HepG2 (cell line): ENCODE data around the gene CCDC175. TPM values are rescaled to one million over a fixed set of nuclear protein-coding genes. Genes with fewer than 3 reads are reported as not detected.

Experiments used
- ATF7 ChIP-seq, 2 experiments: fragments of 450-650 bp in 1 of 2; sonication (generic) in 1 of 2; formaldehyde crosslinking in 1 of 2; IDR thresholded peaks; 2 replicates each; pipeline versions ENCODE4 v1.4.0 to v1.6.1; 2016 to 2020; ENCODE audit warnings: antibody characterized with exemption in 1 of 2, mild to moderate bottlenecking in 1 of 2, missing genetic modification reagents in 1 of 2
- KDM6A ChIP-seq: IDR thresholded peaks from 2 replicates; pipeline ENCODE4 v1.6.1; 2016; ENCODE audit warnings: low read depth
- KLF16 ChIP-seq, 2 experiments: sonication (generic) in 1 of 2; formaldehyde crosslinking in 1 of 2; IDR thresholded peaks; 2 replicates each; pipeline versions ENCODE4 v1.6.1 to v1.8.0; 2016 to 2023; ENCODE audit warnings: missing genetic modification reagents in 2 of 2, missing compliant biosample characterization in 1 of 2
- NCOR1 ChIP-seq: fragments of 200-600 bp; sonication (generic); IDR thresholded peaks from 2 replicates; pipeline ENCODE4 v1.7.0; 2017; ENCODE audit warnings: antibody characterized with exemption, low read length, borderline replicate concordance
- RFX5 ChIP-seq: IDR thresholded peaks from 2 replicates; pipeline ENCODE4 v1.6.1; 2011; ENCODE audit warnings: low read depth, low read length, improper control_type of control experiment
- SIN3B ChIP-seq: fragments of 150-350 bp; IDR thresholded peaks from 2 replicates; pipeline ENCODE4 v1.6.1; 2014; ENCODE audit warnings: low read length
- SOX5 ChIP-seq: IDR thresholded peaks from 2 replicates; pipeline ENCODE4 v1.6.1; 2016; ENCODE audit warnings: borderline replicate concordance
- XBP1 ChIP-seq: sonication (generic); formaldehyde crosslinking; IDR thresholded peaks from 2 replicates; pipeline ENCODE4 v1.5.0; 2020; ENCODE audit warnings: missing genetic modification reagents
- ZNF136 ChIP-seq: sonication (generic); formaldehyde crosslinking; IDR thresholded peaks from 2 replicates; pipeline ENCODE4 v1.8.1; 2022; ENCODE audit warnings: low read depth, mild to moderate bottlenecking, moderate library complexity, missing genetic modification reagents
- ZNF232 ChIP-seq: sonication (generic); formaldehyde crosslinking; IDR thresholded peaks from 2 replicates; pipeline ENCODE4 v1.4.0; 2020; ENCODE audit warnings: missing genetic modification reagents, borderline replicate concordance
- ZNF264 ChIP-seq: sonication (generic); formaldehyde crosslinking; IDR thresholded peaks from 2 replicates; pipeline ENCODE4 v1.4.0; 2020; ENCODE audit warnings: missing genetic modification reagents
- ZNF292 ChIP-seq: sonication (generic); formaldehyde crosslinking; IDR thresholded peaks from 2 replicates; pipeline ENCODE4 v1.8.1; 2022; ENCODE audit warnings: mild to moderate bottlenecking, low read depth, missing genetic modification reagents, borderline replicate concordance
- ZNF432 ChIP-seq: sonication (generic); formaldehyde crosslinking; IDR thresholded peaks from 2 replicates; pipeline ENCODE4 v1.5.0; 2020; ENCODE audit warnings: missing genetic modification reagents, mild to moderate bottlenecking, borderline replicate concordance
- ZNF468 ChIP-seq: sonication (generic); formaldehyde crosslinking; IDR thresholded peaks from 2 replicates; pipeline ENCODE4 v1.8.0; 2022; ENCODE audit warnings: mild to moderate bottlenecking, moderate library complexity, missing genetic modification reagents
- ZNF567 ChIP-seq: sonication (generic); formaldehyde crosslinking; IDR thresholded peaks from 2 replicates; pipeline ENCODE4 v1.8.1; 2023; ENCODE audit warnings: mild to moderate bottlenecking, missing genetic modification reagents, borderline replicate concordance
- ZNF775 ChIP-seq: sonication (generic); formaldehyde crosslinking; IDR thresholded peaks from 2 replicates; pipeline ENCODE4 v1.4.0; 2020; ENCODE audit warnings: missing genetic modification reagents, mild to moderate bottlenecking, moderate library complexity, borderline replicate concordance
- ZNF781 ChIP-seq: sonication (generic); formaldehyde crosslinking; IDR thresholded peaks from 2 replicates; pipeline ENCODE4 v1.5.1; 2020; ENCODE audit warnings: borderline replicate concordance, mild to moderate bottlenecking, missing genetic modification reagents; ENCODE audit errors: not compliant biosample characterization
- ZSCAN20 ChIP-seq: sonication (generic); formaldehyde crosslinking; IDR thresholded peaks from 2 replicates; pipeline ENCODE4 v1.4.0; 2020; ENCODE audit warnings: missing genetic modification reagents, mild to moderate bottlenecking, borderline replicate concordance
- polyA plus RNA-seq, 8 experiments: library from polyadenylated mRNA; depleted of rRNA in 3 of 8; stranded (reverse) in 7 of 8; unstranded in 1 of 8; fragments of >200 nt; fragmentation: Illumina TruSeq in 4 of 8; extraction: Trizol in 4 of 8; gene quantifications; 2 replicates each; pipeline versions ENCODE4 v1.2.1 to v1.2.3, GENCODE V29; 2011 to 2016; ENCODE audit warnings: low read depth in 4 of 8, missing spikeins in 1 of 8, mixed read lengths in 1 of 8; ENCODE audit not compliant: insufficient read depth in 1 of 8
- total RNA-seq, 5 experiments: library from RNA; depleted of rRNA; stranded (reverse); fragments of >200 nt; fragmentation: Illumina TruSeq; extraction: Trizol; gene quantifications; 2 replicates each; pipeline ENCODE4 v1.2.3, GENCODE V29; 2016; ENCODE audit warnings: low read depth in 1 of 5
- TF ChIP-seq, protein P1 (sequence below): sonication (generic); formaldehyde crosslinking; IDR thresholded peaks from 2 replicates; pipeline ENCODE4 v1.8.1; 2023; ENCODE audit warnings: mild to moderate bottlenecking, missing genetic modification reagents
- TF ChIP-seq, protein P2 (sequence below): sonication (generic); formaldehyde crosslinking; IDR thresholded peaks from 2 replicates; pipeline ENCODE4 v1.5.0; 2020; ENCODE audit warnings: missing genetic modification reagents
- TF ChIP-seq, protein P3 (sequence below): IDR thresholded peaks from 2 replicates; pipeline ENCODE4 v1.6.1; 2016; ENCODE audit warnings: missing genetic modification reagents, missing compliant biosample characterization
- TF ChIP-seq, protein P4 (sequence below): sonication (generic); formaldehyde crosslinking; IDR thresholded peaks from 2 replicates; pipeline ENCODE4 v1.4.0; 2020; ENCODE audit warnings: missing genetic modification reagents, borderline replicate concordance
- TF ChIP-seq, protein P5 (sequence below): IDR thresholded peaks from 2 replicates; pipeline ENCODE4 v1.6.1; 2016

The CCDC175 gene
- total and polyA plus RNA-seq, 2 of the 13 experiments (the other 11 are each of a cell fraction or from before 2014, with no cell fraction given), result not detected

DNA sequence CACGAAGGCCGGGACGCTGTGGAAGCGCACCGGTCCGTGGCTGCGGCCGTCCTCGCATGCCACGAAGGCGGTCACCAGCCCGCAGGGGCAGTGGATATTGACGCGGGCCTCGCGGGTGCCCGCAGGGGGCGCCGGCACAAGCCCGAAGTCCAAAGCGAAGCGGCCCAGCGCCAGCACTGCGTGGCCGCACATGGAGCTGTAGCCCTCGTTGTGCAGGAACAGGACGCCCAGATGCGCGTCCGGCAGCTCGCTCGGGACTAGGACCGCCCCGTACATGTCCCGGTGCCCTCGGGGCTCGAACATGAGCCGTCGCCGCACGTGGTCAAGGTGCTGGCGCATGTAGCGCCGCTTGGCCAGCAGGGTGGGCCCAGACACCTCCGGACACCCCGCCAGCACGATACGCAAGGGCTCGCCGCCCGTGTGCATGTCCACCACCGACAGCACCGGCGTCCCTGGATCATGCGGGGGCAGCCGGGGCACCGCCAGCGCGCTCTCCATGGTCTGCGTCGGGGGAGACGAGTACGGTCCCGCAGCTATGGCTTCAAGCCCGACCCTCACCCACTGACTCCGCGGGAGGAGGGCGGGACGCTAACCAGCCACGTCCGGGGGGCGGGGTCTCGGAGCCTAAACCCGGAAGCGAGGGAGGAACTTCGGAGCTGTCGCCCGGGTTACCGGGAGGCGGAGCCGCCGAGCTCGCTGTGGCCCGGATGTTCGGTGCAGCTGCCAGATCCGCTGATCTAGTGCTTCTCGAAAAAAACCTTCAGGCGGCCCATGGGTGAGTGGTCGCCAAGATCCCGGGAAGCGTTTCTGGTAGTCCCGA lies 92.6 kb downstream of the CCDC175 start, which contains the start of the genes JKAMP and L3HYPDH (continued):
- TF ChIP-seq RFX5, result no peak
- no peak for TF ChIP-seq ZNF432
- no peak for TF ChIP-seq NCOR1
- 0 out of 2 replicates have a peak, but pooled peaks have one; percentile 83 for TF ChIP-seq ZNF567 (CRISPR knock-in tag)
- peak; percentile 85 for TF ChIP-seq XBP1
- TF ChIP-seq KDM6A (CRISPR knock-in tag), result no peak
- TF ChIP-seq, protein P1, sequence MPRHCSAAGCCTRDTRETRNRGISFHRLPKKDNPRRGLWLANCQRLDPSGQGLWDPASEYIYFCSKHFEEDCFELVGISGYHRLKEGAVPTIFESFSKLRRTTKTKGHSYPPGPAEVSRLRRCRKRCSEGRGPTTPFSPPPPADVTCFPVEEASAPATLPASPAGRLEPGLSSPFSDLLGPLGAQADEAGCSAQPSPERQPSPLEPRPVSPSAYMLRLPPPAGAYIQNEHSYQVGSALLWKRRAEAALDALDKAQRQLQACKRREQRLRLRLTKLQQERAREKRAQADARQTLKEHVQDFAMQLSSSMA (CRISPR knock-in tag), result peak; percentile 96
- TF ChIP-seq, protein P2, sequence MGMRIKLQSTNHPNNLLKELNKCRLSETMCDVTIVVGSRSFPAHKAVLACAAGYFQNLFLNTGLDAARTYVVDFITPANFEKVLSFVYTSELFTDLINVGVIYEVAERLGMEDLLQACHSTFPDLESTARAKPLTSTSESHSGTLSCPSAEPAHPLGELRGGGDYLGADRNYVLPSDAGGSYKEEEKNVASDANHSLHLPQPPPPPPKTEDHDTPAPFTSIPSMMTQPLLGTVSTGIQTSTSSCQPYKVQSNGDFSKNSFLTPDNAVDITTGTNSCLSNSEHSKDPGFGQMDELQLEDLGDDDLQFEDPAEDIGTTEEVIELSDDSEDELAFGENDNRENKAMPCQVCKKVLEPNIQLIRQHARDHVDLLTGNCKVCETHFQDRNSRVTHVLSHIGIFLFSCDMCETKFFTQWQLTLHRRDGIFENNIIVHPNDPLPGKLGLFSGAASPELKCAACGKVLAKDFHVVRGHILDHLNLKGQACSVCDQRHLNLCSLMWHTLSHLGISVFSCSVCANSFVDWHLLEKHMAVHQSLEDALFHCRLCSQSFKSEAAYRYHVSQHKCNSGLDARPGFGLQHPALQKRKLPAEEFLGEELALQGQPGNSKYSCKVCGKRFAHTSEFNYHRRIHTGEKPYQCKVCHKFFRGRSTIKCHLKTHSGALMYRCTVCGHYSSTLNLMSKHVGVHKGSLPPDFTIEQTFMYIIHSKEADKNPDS (CRISPR knock-in tag), result peak; percentile 87; the same call in 1 of the 2 replicates
- no peak; the same call in 1 of the 2 replicates for TF ChIP-seq ZNF136 (CRISPR knock-in tag)
- TF ChIP-seq ZNF292, result peak; percentile 63; the same call in 1 of the 2 replicates
- TF ChIP-seq, protein P3, sequence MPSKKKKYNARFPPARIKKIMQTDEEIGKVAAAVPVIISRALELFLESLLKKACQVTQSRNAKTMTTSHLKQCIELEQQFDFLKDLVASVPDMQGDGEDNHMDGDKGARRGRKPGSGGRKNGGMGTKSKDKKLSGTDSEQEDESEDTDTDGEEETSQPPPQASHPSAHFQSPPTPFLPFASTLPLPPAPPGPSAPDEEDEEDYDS (CRISPR knock-in tag), result peak; percentile 86
- TF ChIP-seq, protein P4, sequence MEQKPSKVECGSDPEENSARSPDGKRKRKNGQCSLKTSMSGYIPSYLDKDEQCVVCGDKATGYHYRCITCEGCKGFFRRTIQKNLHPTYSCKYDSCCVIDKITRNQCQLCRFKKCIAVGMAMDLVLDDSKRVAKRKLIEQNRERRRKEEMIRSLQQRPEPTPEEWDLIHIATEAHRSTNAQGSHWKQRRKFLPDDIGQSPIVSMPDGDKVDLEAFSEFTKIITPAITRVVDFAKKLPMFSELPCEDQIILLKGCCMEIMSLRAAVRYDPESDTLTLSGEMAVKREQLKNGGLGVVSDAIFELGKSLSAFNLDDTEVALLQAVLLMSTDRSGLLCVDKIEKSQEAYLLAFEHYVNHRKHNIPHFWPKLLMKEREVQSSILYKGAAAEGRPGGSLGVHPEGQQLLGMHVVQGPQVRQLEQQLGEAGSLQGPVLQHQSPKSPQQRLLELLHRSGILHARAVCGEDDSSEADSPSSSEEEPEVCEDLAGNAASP, result 0 out of 2 replicates have a peak, but pooled peaks have one; percentile 19
- TF ChIP-seq ATF7 (IDR thresholded peaks at IDR 0.05), result no peak
- TF ChIP-seq ATF7 (CRISPR knock-in tag; IDR thresholded peaks at IDR 0.05), result peak; percentile 73
- TF ChIP-seq KLF16 (CRISPR knock-in tag; IDR thresholded peaks at IDR 0.05), result peak in 1 of 2 experiments; percentile 82; a peak in 2 of 4 replicates
- TF ChIP-seq, protein P5, sequence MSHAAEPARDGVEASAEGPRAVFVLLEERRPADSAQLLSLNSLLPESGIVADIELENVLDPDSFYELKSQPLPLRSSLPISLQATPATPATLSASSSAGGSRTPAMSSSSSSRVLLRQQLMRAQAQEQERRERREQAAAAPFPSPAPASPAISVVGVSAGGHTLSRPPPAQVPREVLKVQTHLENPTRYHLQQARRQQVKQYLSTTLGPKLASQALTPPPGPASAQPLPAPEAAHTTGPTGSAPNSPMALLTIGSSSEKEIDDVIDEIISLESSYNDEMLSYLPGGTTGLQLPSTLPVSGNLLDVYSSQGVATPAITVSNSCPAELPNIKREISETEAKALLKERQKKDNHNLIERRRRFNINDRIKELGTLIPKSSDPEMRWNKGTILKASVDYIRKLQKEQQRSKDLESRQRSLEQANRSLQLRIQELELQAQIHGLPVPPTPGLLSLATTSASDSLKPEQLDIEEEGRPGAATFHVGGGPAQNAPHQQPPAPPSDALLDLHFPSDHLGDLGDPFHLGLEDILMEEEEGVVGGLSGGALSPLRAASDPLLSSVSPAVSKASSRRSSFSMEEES (CRISPR knock-in tag), result peak; percentile 65
- TF ChIP-seq SOX5 (CRISPR knock-in tag), result no peak
- peak; percentile 97; the same call in 1 of the 2 replicates for TF ChIP-seq ZNF468
- TF ChIP-seq ZNF264 (CRISPR knock-in tag), result peak; percentile 90
- TF ChIP-seq ZNF232, result peak; percentile 98
- TF ChIP-seq ZNF781 (CRISPR knock-in tag), result peak; percentile 95
- no peak for TF ChIP-seq ZNF775 (CRISPR knock-in tag)
- no peak; the same call in 1 of the 2 replicates for TF ChIP-seq SIN3B
- TF ChIP-seq ZSCAN20 (CRISPR knock-in tag), result peak; percentile 78; the same call in 1 of the 2 replicates
